ENCODE measurements around the gene DNAH14.
A peak's percentile ranks its signal among the peaks of the same experiment; 100 is the strongest.
"Not testable (repeated sequence)": the region's sequence is repeated elsewhere in the genome, so short reads cannot be mapped to it uniquely, and the experiment has no call there.

DNAH14 gene

DNA sequence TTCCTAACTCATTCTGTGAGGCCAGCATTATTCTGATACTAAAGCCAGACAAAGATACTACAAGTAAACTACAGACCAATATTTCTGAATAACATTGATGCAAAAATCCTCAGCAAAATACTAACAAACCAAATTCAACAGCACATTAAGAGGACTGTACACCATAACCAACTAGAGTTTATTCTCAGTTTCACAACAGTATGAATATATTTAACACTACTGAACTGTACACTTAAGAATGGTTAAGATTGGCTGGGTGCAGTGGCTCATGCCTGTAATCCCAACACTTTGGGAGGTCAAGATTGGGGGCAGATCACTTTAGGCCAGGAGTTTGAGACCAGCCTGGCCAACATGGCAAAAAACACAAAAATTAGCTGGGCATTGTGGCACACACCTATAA is 421.4 kb downstream of the DNAH14 start:
- no peak for DNase-seq

DNA sequence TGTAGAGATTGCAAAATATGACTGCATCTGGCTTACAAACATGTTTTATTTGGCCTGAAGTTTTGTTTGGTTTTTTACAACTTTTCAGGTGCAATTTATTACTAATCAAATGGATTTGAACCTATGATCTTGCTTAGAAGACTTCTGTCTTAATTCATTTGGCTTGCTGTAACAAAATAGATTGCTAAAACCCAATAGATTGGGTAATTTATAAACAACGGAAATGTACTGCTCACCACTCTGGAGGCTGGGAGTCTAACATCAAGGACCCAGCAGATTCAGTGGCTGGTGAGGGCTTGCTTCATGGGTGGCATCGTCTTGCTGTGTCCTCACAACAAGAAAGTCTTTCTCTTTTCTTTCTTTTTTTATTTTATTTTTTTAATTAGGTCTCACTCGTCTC is 425.4 kb downstream of the DNAH14 start:
- DNase-seq: no peak

DNA sequence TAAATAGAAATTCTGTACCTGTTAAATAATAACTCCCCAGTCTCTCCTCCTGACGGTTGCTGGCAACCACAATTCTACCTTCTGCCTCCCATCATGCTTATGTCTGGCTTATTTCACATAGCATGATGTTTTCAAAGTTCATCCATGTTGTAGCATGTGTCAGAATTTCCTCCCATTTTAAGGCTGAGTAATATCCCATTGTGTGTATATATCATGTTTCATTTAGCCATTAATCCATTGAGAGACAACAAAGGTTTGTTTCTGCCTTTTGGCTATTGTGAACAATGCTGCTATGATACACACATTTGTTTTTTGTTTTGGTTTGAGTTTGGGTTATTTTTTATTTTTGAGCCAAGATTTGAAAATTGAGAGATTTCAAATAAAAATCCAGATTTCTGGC is 426.4 kb downstream of the DNAH14 start:
- DNase-seq: no peak

DNA sequence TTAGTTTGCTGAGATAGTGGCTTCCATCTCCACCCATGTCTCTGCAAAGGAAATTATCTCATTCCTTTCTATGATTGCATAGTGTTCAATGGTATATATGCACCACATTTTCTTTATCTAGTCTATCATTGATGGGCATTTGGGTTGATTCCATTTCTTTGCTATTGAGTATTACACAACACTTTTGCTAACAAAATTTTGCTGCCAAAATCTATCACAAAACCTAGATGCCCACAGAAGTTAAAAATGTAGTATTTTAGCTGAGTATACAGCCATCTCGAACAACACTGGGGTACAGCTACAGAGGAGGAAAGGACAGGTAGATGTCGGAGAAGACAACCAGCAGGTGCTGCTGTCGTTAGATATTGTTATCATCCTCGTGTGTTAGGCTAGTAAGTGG is 430.6 kb downstream of the DNAH14 start:
- no peak for DNase-seq

DNA sequence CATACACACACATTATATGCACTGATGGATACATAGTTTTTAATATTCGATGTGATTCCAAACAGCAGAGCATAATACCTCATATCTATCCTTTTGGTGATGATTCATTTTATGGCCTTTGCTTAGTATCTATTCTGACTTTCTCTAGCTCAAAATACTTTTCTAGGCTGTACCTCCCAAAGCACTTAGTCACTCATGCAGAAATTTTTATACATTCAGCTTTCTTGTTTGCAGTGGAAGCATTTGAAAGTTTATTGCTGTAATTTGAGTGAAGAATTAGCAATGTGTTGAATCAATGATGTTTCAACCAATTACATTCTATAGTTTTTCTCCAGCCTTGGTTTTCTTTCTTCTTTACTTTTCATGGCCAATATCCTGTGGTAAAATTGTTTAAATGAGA is 431.7 kb downstream of the DNAH14 start:
- DNase-seq: no peak

DNA sequence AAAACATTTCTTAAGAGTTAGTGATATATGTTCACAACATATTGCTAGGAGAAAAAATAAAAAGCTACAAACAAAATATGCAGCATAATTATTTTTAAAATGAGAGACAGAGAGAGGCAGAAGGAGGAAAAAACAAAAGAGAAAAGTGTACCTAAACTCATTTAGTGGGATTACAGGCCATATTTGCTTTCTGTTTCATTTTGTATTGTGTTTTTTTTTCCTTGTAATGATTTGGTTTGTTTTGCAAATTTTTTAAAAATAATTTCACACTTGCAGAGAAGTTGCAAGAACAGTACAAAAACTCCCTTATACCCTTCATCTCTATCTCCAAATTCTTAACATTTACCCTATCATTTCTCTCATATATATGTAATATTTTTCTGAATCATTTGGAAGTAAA is 433.3 kb downstream of the DNAH14 start:
- DNase-seq: no peak

DNA sequence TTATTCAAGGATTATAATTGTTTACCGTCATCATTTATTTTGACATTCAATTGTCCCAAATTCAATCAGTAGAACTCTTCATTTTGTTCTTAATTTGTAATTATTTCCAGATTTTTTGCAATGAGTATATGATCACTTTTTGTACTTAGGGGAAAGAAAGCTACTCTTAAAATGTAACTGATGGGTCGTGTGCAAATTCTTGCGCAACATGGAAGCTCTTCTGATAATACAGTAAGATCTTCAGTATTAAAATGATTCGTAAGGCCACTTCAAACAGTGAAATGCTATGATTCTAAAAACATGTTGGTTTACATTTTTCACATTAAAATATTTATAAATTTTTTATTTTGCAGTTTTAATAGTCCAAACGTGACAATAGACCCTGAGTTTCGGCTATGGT is 435.0 kb downstream of the DNAH14 start:
- DNase-seq: no peak

DNA sequence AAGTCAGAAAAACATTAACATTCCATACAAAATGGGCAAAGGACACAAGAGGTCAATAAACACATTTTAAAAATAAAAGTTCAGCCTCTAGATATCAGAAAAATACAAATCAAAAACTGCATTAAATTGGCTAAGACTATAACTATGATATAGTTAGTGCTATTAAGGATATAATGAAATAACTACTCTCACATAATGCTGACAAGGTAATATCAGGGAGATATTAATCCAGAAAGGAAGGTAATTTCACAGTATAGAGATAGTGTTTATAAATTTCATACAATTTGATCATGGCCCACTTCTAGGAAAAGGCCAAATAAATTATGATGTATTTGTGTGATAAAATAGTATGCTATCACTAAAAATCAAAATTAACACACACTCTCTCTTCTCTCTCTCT is 436.5 kb downstream of the DNAH14 start:
- DNase-seq: no peak

DNA sequence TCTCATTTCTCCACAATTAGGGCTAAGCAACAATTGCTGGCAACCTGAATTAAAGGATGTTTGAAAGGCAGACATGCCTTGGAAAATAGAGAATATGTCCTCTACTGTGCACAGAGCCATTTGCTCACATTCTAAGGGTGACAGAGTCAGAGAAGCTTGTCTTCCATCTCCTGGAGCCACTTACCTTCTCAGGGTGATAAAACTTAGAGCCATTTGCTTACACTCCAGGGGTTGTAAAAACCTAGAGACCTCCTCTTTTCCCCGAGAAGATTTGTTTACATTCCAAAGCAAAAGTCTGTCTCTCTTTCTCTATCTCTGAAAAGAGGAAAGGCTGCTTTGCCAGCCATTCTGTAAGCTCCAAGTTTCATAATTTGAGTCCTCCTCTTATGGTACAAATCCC is 437.1 kb downstream of the DNAH14 start:
- DNase-seq: no peak

DNA sequence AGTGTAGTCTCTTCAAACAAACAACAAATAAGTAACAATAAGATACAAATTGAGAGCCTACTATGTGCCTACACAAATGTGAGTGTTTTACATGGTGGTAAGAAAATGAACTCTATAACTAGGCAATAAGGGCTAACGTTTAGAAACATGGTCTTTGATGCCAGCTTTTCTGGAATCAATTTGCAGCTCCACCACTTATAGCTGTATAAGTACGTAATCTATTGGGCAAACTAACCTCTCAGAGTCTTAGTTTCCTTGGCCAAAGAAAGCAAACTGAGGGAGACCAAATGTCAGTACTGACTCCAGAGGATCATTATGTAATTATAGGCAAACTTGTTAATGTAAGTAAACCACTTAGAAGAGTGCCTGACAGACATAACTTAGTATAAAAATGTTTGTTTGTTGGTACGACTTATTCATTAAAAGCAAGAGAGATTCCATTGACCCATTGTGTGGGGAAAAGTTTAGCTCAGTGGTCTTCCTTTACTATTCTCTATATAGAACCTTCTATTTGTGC is 438.6 kb downstream of the DNAH14 start:
- no peak for DNase-seq

DNA sequence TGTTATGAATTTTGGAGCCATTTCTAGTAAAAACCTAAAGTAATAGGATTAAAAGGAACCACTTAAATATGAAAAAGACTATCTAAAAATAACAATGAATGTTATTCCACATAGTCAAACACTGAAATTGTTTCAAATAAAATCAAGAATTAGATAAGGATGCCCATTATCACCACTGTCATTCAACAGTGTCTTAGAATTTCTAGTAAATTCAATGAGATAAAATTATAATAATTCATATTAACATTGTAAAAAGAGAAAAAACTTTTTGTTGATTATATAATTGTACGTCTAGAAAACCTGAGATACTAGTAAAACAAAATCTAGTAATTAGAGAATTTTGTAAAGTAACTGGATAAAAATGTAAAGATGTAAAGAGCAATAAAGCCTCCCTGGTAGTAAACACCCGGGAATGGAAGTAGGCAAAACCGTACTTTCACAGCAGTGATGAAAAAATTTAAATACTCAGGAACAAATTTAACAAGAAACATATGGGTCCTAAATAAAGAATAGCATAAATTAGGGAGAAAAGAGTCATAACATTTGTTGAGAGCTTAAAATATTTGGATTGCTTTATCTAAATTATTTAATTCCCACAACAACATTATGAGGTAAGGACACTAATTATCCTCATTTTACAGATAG is 442.0 kb downstream of the DNAH14 start:
- no peak for DNase-seq

DNA sequence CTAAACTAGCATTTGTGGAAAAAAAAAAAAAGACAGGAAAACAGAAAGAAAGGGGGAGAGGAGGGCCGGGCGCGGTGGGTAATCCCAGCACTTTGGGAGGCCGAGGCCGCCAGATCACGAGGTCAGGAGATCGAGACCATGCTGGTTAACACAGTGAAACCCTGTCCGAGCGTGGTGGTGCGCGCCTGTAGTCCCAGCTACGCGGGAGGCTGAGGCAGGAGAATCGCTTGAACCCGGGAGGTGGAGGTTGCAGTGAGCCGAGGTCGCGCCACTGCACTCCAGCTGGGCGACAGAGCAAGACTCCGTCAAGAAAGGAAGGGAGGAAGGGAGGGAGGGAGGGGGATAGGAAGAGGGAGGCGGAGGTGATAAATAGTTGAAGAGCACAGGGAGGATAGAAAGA is 443.7 kb downstream of the DNAH14 start:
- no peak for DNase-seq

DNA sequence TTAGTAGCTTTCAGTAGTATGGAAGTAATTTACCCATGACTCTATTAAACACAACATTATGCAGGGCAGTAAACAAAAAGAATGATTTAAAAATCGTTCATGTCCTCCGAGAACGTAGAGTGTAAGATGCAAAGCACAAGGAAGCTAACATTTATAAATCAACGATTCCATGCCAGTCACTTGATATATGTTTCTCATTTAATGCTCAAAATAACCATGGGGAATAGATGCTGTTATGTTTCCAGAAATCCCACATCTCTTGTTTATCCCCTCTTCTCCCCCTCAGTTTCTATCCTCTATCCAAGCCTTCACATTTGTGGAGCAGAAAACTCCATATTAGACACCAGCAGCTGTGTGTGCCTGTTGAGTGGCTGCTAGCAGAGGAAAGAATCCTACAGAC is 445.5 kb downstream of the DNAH14 start:
- no peak for DNase-seq

DNA sequence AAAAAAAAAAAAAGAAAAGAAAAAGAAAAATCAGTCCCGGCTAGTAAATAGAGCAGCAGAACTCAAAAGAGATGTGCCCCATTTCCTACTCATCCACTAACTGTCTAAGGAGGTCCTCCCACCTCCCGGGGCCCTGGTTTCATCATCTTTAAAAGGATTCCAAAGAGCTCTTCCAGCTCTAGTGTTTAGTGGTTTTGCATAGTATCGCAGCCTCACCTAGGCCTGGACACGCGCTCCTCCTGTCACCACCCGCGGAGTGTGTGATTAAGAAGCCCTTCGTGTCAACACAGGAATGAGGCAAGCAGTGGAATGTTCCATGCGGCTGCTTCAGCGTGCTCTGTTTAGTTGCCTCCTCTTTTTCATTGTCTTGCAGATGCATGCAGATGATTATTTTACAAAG is 449.4 kb downstream of the DNAH14 start:
- peak; percentile 81 for DNase-seq

DNA sequence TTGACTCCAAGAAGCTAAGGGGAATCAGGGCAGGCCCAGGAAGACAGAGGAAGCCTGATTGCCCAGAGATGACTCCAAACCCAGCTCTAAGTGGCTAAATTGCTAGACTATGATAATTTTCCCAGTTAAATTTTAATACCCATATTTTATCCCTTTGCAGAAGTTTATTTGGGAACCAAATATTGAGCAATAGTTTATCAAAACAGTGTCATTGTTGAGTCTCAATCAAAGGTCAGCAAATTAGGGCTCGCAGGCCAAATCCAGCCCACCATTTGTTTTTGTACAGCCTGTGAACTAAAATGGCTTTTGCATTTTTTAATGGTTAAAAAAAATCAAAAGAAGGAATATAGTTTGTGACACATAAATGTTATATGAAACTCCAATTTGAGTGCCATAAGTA is 451.2 kb downstream of the DNAH14 start:
- no peak for DNase-seq

DNA sequence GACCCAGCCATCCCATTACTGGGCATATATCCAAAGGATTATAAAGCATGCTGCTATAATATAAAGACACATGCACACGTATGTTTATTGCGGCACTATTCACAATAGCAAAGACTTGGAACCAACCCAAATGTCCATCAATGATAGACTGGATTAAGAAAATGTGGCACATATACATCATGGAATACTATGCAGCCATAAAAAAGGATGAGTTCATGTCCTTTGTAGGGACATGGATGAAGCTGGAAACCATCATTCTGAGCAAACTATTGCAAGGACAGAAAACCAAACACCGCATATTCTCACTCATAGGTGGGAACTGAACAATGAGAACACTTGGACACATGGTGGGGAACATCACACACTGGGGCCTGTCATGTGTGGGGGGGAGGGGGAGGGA is 457.4 kb downstream of the DNAH14 start:
- not testable (repeated sequence) for DNase-seq

DNA sequence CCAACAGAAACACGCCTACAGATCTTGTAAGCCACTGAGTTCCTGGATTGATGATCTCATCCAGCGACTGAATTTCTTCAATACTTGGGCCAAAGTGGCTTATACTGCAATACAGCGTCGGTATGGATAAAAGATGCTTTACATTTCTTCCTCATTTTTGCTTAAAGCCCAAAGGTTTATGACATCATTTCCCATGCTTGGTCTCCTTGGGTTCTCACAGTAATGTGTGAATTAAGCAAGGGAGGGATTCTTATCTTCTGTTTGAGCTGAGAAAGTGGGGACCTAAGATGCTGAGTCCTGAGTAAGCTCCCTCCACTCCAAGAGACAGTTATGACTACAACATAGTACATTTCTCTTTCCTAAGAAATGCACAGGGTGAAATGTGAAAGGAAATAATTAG is 458.9 kb downstream of the DNAH14 start:
- DNase-seq: peak; percentile 33

DNA sequence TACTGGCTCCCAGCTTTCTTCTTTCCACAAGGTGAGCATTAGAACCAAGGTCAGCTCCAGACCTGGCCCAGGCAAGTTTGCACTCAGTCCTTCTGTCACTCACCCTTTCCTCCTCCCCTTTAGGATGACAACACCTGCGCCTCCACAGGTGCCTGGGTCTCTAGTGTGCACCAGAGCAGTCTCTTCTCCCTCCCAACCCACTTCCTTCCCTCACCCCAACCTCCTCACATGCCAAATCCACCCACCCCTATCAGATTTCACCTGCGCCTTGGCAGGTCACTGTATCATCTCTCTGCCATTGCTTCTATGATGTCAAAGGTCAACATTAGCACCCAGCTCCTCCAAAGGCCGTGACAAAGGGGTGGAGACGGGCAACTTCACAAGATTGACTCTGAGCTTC is 460.4 kb downstream of the DNAH14 start:
- no peak for DNase-seq

DNA sequence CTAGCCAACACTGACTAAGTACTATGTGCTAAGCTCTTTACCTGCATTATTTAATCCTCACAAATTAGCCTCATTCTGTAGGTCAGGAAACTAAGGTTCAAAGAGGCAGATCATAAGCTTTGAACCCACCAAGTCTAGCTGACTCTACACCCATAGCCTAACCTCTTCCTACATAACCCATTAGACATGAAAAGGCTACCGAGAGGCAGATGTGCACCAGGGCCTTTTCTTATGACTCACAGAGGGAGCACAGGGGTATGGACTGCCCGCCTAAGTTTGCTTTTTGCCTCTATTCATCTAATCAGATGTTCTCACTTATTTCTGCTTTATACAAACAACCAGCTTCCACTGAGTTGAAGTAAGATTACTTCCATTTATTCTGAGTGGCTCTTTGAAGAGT is 466.9 kb downstream of the DNAH14 start:
- no peak for DNase-seq

DNA sequence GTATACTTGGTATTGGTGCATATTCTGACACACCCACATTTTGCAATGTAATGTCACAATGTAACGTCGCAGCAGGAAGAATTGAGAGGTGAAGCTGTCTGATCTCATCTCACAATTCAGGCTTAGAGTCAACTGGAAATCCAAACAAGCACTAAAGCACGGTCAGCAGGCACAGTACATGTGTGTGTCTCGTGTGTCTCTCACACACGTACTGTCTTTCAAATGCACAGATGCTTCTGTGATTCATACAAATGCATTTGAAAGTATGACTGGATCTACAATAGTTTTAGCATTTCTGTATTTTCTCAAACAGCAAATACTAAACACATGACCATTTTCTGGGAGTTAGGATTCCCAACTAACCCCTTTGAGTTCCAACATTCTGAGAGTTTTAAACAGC is 471.5 kb downstream of the DNAH14 start:
- no peak for DNase-seq

DNA sequence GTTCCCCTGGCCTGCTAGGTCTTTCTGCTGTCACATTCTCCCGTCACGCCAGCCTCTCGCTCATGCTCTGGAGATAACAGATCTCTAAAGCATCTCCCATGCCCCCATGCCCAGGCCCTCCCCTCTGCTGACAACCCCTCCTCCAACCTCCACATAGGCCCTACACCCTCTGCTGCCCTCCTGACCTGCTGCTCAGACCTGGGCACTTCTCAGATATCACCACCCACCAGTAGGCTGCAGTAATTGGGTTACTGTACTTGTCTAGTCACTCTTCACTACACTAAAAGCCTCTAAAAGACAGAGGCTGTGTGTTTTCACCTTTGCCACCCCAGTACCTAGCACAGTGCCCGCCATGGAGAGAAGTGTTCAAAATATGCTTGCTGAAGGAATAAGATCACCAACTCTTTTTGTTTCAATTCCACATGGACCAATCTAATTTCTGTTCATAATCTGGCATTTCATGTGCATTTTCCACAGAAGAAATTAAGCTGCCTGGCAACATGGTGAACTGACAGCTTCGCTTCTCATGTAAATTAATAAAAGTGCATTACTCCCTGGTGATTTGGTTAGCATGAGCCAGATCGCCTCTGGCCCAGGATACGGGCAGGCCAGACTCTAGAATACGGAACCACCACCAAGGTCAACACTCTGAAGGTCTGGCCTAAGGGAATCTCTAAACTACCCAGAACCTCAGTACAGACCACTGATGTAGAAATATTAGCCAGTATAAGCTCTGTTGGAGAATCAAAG is 477.7 kb downstream of the DNAH14 start:
- no peak for DNase-seq

DNA sequence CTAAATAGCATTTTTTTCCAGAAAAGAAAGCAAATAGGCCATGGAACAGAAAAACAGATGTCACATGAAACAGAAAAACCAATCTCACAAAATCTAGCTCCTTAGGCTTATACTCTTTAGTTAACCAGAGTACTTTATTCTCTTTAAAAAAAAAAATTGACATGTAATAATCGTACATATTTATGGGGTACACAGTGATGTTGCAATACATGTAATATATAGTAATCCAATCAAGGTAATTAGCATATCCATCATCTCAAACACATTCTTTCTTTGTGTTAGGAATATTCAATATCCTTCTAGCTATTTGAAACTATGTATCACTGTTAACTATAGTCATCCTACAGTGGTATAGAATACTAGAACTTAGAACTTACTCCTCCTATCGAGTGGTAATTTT is 478.3 kb downstream of the DNAH14 start:
- no peak for DNase-seq

DNA sequence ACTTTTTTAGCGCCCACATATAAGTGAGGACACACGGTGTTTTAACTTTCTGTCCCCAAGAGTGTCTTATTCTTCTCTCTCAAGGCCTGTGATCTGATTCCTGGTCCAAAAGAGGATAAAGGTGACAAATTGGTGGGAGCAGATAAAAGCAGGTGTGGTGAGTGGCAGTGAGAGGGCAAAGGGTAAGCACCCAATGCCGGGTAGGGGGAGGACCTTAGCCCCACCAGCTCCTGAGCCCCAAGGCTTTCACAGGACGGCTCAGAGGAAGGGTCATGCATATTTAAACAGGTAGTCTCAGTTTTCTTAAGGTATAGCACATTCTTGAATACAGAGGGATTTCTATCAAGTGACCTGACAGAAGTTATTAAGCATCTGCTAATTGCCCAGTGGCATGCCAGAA is 478.8 kb downstream of the DNAH14 start:
- no peak for DNase-seq

DNA sequence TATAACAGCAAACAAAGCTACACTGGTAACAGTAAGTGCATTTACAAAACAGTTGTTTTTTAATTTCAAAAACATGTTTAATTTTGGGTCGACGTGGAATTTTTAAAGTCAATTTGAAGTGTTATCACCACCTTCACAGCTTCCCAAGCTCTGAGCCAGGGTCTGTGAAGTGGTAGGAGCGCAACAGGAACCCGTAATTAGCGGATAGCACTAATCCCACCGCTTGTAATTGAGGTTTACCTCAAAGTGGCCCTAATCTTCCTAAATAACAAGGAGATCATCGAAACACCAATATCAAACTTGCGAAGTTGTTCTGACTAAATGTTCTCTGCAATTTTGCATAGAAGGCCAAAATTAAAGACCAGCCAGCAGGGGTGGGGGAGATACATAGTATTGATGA is 479.6 kb downstream of the DNAH14 start:
- no peak for DNase-seq

DNA sequence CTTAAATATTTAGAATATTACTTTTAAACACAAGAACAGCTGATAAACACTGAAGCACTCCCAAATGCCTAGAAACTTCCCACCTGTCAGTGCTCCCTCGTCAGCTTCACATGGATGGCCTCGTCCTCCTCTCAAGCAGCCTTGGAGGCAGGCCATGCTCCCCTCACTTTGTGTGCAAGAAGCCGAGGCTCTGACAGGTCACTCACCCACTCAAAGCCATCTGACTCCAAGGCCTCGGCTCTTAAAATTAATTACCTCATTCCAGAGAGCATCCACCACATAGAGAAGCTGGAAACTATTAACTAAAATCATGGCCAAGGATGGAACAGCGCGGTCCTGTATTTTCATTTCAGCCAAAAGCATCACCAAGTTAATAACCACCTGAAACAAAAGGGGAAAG is 480.6 kb downstream of the DNAH14 start:
- DNase-seq: no peak

Data from fibroblast of skin of scalp (primary cell).